Stimulated activated effector memory CD8-positive, alpha-beta T cell treated with anti-CD3 and anti-CD28 coated beads, Interleukin-12 subunit alpha, Interleukin-12 subunit beta, amount 100 ng/mL, for 72 hours (primary cell): ENCODE measurements around the gene HSBP1L1.

Experiments
- ATAC-seq: fragments of 150-1000 bp; cut with Tn5 transposase; 2 replicates; pipeline ENCODE4 v1.10.0; 2021
- DNase-seq, 2 donors: peaks; one replicate each; pipeline ENCODE4 v3.0.0; 2021 to 2022; ENCODE audit warnings: low spot score in 2 of 2
- H3K27ac Mint-ChIP-seq: one replicate; pipeline ENCODE4 v1.8.0; 2022; ENCODE audit warnings: mild to moderate bottlenecking, mixed read lengths
- H3K36me3 Mint-ChIP-seq: one replicate; pipeline ENCODE4 v1.8.0; 2022; ENCODE audit warnings: mild to moderate bottlenecking, mixed read lengths
- H3K4me1 Mint-ChIP-seq: one replicate; pipeline ENCODE4 v1.8.0; 2022; ENCODE audit warnings: mixed read lengths
- H3K4me3 Mint-ChIP-seq: one replicate; pipeline ENCODE4 v1.8.0; 2022; ENCODE audit warnings: mild to moderate bottlenecking, mixed read lengths
- H3K9me3 Mint-ChIP-seq: one replicate; pipeline ENCODE4 v1.8.0; 2022; ENCODE audit warnings: mixed read lengths

HSBP1L1 gene

GRCh38 chr18:79926306-79926705 is 38.1 kb upstream of the HSBP1L1 start:
- DNase-seq (no peak), ATAC-seq (no peak)
- Mint-ChIP-seq H3K27ac (no peak overlapping the region), H3K9me3 (peaks cover 24% of the 10 kb centered on the region), H3K4me3 (no peak overlapping the region), H3K4me1 (peaks cover 15% of the 10 kb centered on the region), H3K36me3 (peaks cover 36% of the 10 kb centered on the region)

DNA sequence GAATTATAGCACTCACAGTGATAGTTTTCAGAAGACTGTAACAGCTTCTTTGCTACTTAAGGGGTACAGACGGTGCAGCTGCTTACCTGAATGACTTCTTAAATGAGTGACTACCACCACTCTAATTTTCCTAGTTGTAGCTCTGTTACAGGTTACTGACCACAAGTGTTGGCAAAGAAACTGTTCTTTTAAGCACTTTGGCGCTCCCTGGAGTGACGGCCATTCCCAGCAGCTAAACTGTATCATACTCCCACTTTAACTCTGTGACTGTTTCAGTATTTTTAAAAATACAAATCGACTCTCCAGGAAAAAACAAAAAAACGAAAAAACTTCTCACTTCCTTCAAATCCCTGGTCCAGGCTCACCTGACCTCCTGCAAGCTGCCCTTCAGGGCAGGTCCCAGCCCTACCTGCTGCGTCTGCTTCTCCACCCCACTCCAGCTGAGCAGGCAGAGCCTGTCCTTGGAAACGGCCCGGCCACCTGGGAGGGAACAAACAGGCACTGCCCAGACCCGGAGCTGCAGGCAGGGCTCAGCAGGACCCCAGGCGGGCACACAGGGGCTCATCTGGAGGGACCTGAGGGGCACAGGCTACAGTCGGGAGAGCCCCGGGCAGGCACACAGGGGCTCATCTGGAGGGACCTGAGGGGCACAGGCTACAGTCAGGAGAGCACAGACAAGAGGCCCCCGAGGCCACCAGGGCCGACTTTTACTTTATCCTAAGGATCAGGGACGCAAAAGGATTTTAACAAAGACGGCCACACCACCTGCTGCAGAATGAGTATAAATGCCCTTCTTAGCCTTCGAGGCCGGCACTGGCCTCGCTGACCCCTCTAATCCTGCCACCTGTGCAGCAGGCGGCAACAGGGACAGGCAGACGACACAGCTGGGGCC is 37.5 kb upstream of the HSBP1L1 start:
- Mint-ChIP-seq H3K9me3 (peaks cover 27% of the 10 kb centered on the region), H3K4me1 (peaks cover 15% of the 10 kb centered on the region), H3K36me3 (peaks cover 39% of the 10 kb centered on the region), H3K27ac (peak overlapping the region; percentile 71), H3K4me3 (no peak overlapping the region)
- no peak for ATAC-seq
- no peak for DNase-seq

GRCh38 chr18:79927607-79928562 is 36.6 kb upstream of the HSBP1L1 start:
- peaks cover 15% of the 10 kb centered on the region for H3K4me1 Mint-ChIP-seq
- no peak overlapping the region for H3K27ac Mint-ChIP-seq
- peaks cover 33% of the 10 kb centered on the region for H3K9me3 Mint-ChIP-seq
- peaks cover 45% of the 10 kb centered on the region for H3K36me3 Mint-ChIP-seq
- no peak for DNase-seq
- no peak for ATAC-seq
- no peak overlapping the region for H3K4me3 Mint-ChIP-seq

DNA sequence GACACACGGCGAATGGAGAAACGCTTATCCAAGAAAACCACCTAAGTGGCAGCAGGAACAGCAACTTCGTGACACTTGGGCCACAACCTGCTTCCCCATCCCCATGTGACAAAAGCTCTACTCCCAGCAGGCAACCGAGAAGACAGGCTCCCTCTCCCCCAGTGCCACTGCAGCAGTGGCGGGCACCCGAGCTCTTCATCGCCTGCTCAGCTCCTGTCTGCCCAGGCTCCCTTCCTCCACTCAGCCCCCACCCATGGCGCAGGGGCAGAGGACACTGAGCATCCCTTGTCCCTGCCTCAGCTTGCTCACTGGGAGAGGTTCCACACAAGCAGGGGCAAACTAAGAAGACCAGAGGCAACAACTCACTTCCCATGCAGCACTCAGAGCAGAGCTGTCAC is 35.9 kb upstream of the HSBP1L1 start:
- H3K4me1 Mint-ChIP-seq: peaks cover 15% of the 10 kb centered on the region
- ATAC-seq: no peak
- no peak overlapping the region for H3K4me3 Mint-ChIP-seq
- H3K36me3 Mint-ChIP-seq: peaks cover 50% of the 10 kb centered on the region
- H3K27ac Mint-ChIP-seq: no peak overlapping the region
- peaks cover 39% of the 10 kb centered on the region for H3K9me3 Mint-ChIP-seq
- DNase-seq: no peak

DNA sequence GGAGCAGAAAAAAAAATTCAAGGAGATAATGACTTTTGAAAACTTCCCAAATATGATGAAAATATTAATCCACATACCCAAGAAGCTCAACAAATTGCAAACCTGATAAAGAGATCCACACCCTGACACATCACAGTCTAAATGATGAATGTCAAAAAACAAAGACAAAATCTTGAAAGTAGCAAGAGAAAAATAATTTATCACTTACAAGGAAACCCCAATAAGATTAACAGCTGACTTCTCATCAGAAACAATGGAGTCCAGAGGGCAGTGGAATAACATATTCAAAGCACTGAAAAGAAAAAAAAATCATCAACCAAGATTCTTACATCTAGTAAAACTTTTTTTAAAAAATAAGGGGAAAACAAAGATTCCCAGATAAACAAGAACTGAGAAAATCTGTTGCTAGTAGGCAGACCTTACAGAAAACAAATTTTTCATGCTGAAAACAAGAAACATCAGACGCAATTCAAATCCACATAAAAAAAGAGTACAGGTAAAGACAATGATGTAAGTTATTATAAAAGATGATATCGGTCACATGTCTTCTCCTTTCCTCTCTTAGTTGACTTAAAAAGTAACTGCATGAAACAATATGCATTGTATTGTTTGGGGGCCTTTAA is 34.3 kb upstream of the HSBP1L1 start:
- H3K4me3 Mint-ChIP-seq: no peak overlapping the region
- peaks cover 48% of the 10 kb centered on the region for H3K36me3 Mint-ChIP-seq
- H3K27ac Mint-ChIP-seq: no peak overlapping the region
- H3K4me1 Mint-ChIP-seq: peaks cover 15% of the 10 kb centered on the region
- ATAC-seq (no peak), DNase-seq (no peak)
- H3K9me3 Mint-ChIP-seq: peaks cover 43% of the 10 kb centered on the region

GRCh38 chr18:79931475-79931874 is 33.0 kb upstream of the HSBP1L1 start:
- Mint-ChIP-seq H3K4me1 (peaks cover 25% of the 10 kb centered on the region), H3K27ac (no peak overlapping the region), H3K36me3 (peaks cover 57% of the 10 kb centered on the region), H3K9me3 (peaks cover 49% of the 10 kb centered on the region), H3K4me3 (no peak overlapping the region)
- ATAC-seq: no peak
- no peak for DNase-seq

GRCh38 chr18:79932907-79933306 is 31.5 kb upstream of the HSBP1L1 start:
- DNase-seq (no peak), ATAC-seq (no peak)
- Mint-ChIP-seq H3K9me3 (peaks cover 49% of the 10 kb centered on the region), H3K27ac (no peak overlapping the region), H3K4me1 (peaks cover 26% of the 10 kb centered on the region), H3K36me3 (peaks cover 57% of the 10 kb centered on the region), H3K4me3 (no peak overlapping the region)

DNA sequence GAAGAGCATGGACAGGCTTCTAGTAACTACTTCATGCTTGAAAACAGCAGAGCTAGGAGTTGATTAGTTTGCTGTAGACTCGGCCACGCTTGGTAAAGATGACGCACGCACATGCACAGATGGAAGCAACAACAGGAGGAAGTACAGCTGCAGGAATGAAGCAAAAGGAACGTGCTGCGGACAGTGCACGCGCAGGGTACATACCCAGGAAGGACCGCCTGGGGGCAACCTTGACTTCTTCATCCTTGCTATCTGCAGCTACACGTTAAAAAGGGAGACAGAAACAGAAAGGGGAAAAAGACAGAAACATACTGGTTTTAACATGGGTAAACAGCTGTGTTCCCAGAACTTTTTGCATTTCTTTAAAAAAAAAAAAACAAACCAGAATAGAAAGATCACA is 30.7 kb upstream of the HSBP1L1 start:
- ATAC-seq (no peak), DNase-seq (no peak)
- peaks cover 26% of the 10 kb centered on the region for H3K4me1 Mint-ChIP-seq
- peaks cover 64% of the 10 kb centered on the region for H3K36me3 Mint-ChIP-seq
- H3K4me3 Mint-ChIP-seq: no peak overlapping the region
- H3K9me3 Mint-ChIP-seq: peaks cover 47% of the 10 kb centered on the region
- no peak overlapping the region for H3K27ac Mint-ChIP-seq

DNA sequence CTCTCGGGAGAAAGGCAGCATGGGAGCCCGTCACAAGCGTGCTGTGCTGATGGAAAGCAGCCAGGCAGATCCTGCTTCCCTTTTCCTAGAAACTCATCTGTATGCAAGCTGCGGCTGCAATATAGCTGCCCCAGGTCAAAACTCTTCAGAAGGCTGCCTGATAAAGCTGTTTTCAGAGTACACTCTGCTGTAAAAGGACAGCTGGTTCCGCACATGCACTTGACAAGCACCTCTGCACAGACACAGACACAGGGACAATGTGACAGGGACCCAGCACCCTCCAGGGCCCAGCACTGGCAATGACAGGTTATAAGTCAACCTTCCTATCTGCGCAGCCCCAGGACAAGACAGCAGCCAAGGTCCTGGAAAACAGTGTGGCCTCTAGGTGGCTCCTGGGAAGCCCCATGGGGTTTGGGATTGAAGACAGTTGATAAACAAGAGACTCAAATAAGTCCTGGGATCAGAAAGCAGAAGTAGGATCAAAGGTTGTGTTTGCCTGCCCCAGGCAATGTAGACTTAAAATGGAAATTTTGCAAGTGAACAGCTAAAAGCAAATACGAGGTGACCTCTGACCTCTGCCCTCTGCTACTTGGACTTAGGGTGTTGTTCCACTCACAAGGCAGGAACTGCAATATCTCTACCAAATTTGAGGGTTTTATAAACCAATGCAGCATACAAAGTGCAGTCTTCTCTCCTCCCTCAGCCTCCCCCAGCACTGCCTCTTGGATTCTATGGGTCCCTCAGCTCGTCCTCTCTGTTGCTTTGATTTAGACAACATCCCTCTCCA is 29.9 kb upstream of the HSBP1L1 start:
- DNase-seq (no peak), ATAC-seq (no peak)
- Mint-ChIP-seq H3K36me3 (peaks cover 61% of the 10 kb centered on the region), H3K4me1 (peaks cover 21% of the 10 kb centered on the region), H3K4me3 (no peak overlapping the region), H3K27ac (no peak overlapping the region), H3K9me3 (peaks cover 41% of the 10 kb centered on the region)

- ATAC-seq (no peak), DNase-seq (no peak)
- Mint-ChIP-seq H3K9me3 (peaks cover 36% of the 10 kb centered on the region), H3K27ac (no peak overlapping the region), H3K36me3 (peaks cover 55% of the 10 kb centered on the region), H3K4me1 (peaks cover 26% of the 10 kb centered on the region), H3K4me3 (no peak overlapping the region)
Measured at GRCh38 chr18:79935098-79935480, 29.4 kb upstream of the HSBP1L1 start.

DNA sequence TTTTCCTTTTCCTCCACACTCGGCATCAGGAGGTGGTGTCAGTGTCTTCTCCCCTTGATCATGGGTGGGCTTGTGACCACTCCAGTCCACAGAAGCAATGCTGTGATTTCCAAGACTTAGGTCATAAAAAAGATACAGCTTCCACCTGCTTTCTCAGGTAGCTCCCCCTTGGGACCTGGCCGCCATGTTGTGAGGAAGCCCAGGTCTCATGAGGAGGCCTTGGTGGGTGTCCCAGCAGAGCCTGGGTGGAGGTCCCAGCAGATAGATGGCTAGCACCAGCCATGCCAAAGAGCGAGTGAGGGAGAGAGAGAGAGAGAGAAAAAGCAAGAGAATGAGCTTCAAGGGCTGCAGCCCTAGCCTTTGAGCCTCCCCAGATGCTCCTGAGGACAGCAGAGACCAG is 28.9 kb upstream of the HSBP1L1 start:
- Mint-ChIP-seq H3K9me3 (peaks cover 32% of the 10 kb centered on the region), H3K4me1 (peaks cover 27% of the 10 kb centered on the region), H3K36me3 (peaks cover 52% of the 10 kb centered on the region), H3K27ac (no peak overlapping the region), H3K4me3 (no peak overlapping the region)
- no peak for DNase-seq
- ATAC-seq: no peak

- DNase-seq (no peak), ATAC-seq (no peak)
- Mint-ChIP-seq H3K9me3 (peaks cover 29% of the 10 kb centered on the region), H3K4me3 (no peak overlapping the region), H3K4me1 (peaks cover 27% of the 10 kb centered on the region), H3K27ac (no peak overlapping the region), H3K36me3 (peaks cover 50% of the 10 kb centered on the region)
Measured at GRCh38 chr18:79935925-79936324, 28.5 kb upstream of the HSBP1L1 start.

GRCh38 chr18:79936641-79937040 is 27.8 kb upstream of the HSBP1L1 start:
- peaks cover 27% of the 10 kb centered on the region for H3K4me1 Mint-ChIP-seq
- peaks cover 45% of the 10 kb centered on the region for H3K36me3 Mint-ChIP-seq
- ATAC-seq (no peak), DNase-seq (no peak)
- no peak overlapping the region for H3K4me3 Mint-ChIP-seq
- no peak overlapping the region for H3K27ac Mint-ChIP-seq
- H3K9me3 Mint-ChIP-seq: peaks cover 23% of the 10 kb centered on the region

DNA sequence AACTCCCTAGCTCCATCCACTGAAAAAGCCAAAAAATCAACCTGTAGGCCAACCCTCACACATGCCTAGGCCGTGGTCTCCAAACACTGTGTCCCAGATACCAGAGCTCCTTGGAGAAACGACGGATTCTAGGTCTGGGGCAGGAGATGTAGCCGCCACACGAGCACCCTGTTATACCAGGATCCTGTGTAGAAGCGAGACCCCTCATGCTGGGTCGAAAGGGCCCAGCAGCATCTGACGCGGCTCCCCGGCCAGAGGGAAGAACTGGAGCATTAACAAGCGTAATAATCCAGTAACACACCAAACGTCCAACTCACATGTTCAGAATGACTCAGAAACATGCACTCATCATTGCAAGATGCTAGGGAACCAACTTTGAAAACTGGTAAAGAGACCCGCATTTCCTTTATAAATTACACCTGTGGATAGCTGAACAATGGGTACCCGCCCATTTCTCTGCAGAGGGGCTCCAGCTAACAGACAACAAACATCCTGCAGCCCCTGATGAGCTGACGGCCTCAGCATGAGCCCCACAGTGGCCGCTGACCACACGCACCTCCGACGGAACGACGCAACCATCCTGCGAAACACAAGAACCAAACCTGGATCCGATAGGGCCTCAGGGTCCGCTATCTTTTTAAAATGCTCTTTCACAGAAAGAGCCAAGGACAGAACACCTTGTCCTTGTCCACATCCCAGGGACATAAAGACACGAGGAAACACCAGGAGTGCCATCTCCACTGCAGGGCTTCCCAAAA is 27.2 kb upstream of the HSBP1L1 start:
- Mint-ChIP-seq H3K9me3 (peaks cover 19% of the 10 kb centered on the region), H3K4me1 (peaks cover 27% of the 10 kb centered on the region), H3K36me3 (peaks cover 48% of the 10 kb centered on the region), H3K4me3 (no peak overlapping the region), H3K27ac (no peak overlapping the region)
- ATAC-seq: no peak
- no peak for DNase-seq
